Stimulated activated CD8-positive, alpha-beta memory T cell treated with anti-CD3 and anti-CD28 coated beads, Interleukin-7, amount 100 ng/mL, for 1 hour (primary cell): ENCODE measurements around the gene PRKACA.
"Not testable (repeated sequence)": the region's sequence is repeated elsewhere in the genome, so short reads cannot be mapped to it uniquely, and the experiment has no call there.

Source experiments
- DNase-seq, 2 donors: peaks; one replicate each; pipeline ENCODE4 v3.0.0-alpha.2; 2020; ENCODE audit warnings: low read depth in 2 of 2

PRKACA gene

GRCh38 chr19:14147797-14148605, 30.4 kb upstream of the PRKACA start:
- DNase-seq: no peak

GRCh38 chr19:14146789-14147216, 29.2 kb upstream of the PRKACA start:
- DNase-seq: no peak

DNA sequence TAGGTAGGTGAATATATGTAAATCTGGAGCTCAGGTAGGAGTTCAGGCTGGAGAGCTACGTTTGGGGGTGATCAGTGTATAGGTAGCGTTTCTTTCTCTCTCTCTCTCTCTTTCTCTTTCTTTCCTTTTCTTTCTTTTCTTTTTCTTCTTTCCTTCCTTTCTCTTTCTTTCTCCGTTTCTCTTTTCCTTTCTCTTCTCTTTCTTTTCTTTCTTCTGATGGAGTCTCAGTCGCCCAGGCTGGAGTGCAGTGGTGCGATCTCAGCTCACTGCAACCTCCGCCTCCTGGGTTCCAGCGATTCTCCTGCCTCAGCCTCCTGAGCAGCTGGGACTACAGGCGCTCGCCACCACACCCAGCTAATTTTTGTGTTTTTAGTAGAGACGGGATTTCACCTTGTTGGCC, 28.6 kb upstream of the PRKACA start:
- not testable (repeated sequence) for DNase-seq

GRCh38 chr19:14145381-14145780, 27.8 kb upstream of the PRKACA start:
- no peak for DNase-seq

GRCh38 chr19:14142262-14143190, 25.0 kb upstream of the PRKACA start:
- no peak for DNase-seq

DNA sequence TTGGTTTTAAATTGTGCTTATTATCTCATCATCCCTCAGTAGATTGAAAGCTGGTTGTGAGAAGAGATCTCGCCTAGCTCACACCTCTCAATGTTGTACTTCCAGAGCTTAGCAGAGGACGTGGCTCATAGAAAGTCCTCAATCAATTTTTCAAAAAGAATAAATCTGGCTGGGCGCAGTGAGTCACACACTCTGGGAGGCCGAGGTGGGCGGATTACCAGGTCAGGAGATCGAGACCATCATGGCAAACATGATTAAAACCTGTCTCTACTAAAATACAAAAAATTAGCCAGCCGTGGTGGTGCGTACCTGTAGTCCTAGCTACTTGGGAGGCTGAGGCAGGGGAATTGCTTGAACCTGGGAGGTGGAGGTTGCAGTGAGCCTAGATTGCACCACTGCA, 23.5 kb upstream of the PRKACA start:
- DNase-seq: no peak

GRCh38 chr19:14139944-14140343, 22.4 kb upstream of the PRKACA start:
- DNase-seq: no peak

- no peak for DNase-seq
These were observed 21.2 kb upstream of the PRKACA start for GRCh38 chr19:14138576-14139265.

- peak; percentile 90 to 91 for DNase-seq
These were observed 19.1 kb upstream of the PRKACA start, which contains the start of gene ASF1B for GRCh38 chr19:14136509-14137281. ASF1B (minus strand) TSS chr19:14136589; CDS start chr19:14136456, 133 bp downstream.

DNA sequence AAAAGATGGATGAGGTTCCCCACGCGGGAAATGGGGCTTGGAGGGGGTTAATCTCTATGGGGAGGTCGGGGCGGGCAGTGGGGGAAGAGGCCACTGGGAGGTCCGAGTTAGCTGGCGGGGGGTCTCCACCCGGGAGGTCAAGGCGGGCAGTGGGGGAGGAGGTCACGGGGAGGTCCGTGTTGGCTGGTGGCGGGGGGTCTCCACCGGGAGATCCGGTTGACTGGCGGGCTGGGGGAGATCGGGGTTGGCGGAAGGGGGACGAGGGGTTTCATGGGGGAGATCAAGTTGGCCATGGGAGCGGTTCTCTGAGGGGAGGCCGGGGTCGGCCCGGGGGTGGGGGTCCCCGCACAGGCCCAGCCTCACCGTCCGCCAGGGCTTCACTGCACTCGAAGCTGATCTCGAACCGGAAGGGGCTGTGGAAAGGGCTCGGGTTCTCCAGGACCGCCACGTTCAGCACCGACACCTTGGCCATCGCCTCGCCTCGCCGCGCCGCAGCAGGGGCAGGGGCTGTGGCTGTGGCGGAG, 18.5 kb upstream of the PRKACA start:
- DNase-seq: no peak

DNA sequence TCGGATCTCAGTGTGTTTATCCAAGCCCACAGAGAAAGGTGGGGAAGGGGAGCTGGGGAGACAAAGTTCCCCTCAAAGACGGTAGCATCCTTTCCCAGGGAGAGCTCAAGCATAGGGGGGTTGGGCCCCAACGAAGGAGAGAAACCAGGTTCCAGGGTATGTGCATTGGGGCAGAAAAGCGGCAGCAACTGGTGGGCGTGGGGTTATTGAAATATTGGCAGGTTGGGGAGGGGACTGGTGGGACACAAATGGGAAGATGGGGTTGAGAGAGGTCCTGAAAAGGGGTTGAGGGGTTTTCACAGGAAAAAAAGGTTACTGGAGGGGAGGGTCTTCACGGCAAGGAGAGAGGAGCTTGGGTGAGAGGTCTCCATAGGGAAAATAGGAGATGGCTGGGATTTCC, 17.8 kb upstream of the PRKACA start:
- DNase-seq: no peak

DNA sequence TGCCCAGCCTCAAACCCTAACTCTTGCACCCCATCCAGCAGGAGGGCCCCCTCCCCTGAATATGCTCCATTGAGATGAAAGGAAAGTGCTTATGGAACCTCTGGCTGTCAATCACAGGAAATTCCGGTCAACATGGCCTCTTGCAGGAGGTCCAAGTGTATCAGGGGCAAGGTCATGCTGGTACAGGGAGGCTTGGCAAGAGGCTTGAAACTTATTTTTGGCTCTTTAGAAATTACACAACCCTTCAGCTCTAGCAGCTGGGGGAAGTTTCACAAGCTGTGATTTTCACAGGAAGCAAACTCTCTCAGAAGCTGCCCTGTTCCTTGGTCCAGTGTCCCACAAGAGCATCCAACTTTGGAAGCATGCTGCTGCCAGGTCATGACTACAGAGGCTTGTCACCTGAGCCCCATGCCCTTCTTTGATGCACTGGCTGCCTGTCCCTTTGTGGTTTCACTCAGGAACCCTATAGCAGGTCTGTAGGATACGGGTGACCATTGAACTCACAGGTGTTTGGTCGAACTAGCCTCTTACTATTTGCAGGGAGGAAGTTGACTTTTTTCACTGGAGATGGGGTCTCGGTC, 10.5 kb upstream of the PRKACA start:
- DNase-seq: no peak

GRCh38 chr19:14127176-14127575, 9.6 kb upstream of the PRKACA start:
- DNase-seq: no peak

DNA sequence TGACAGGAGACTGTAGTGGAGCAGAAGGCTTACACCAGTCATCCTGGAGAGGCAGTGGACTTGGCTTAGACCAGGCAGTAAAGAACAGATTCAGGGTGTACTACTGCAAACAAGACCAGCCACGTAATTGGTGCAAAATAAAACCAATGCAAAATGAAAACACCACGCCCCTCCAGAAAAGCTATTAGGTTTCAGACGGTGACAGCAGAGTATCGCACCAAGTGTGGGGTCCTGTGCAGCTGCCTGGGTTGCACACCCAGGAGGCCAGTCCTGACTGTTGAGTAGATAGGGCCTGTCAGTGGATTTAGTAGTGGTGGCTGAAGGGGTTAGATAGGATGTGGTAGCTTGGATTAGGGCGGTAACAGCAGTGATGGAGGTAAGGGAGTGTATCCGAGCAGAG, 5.4 kb upstream of the PRKACA start:
- no peak for DNase-seq

DNA sequence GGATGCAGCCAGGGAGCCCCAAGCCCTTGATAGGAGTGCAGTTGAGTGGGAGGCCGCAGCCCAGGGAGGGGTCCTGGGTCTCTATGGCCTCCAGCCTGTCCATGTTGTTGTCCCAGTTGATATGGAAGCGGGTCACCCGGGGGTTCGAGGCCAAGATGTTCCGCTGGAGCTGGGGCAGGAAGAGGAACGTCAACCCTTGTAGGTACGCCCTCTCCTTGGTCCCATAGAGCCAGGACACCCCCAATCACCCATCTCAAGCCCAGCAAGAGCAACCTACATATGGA, 2.9 kb upstream of the PRKACA start:
- no peak for DNase-seq

DNA sequence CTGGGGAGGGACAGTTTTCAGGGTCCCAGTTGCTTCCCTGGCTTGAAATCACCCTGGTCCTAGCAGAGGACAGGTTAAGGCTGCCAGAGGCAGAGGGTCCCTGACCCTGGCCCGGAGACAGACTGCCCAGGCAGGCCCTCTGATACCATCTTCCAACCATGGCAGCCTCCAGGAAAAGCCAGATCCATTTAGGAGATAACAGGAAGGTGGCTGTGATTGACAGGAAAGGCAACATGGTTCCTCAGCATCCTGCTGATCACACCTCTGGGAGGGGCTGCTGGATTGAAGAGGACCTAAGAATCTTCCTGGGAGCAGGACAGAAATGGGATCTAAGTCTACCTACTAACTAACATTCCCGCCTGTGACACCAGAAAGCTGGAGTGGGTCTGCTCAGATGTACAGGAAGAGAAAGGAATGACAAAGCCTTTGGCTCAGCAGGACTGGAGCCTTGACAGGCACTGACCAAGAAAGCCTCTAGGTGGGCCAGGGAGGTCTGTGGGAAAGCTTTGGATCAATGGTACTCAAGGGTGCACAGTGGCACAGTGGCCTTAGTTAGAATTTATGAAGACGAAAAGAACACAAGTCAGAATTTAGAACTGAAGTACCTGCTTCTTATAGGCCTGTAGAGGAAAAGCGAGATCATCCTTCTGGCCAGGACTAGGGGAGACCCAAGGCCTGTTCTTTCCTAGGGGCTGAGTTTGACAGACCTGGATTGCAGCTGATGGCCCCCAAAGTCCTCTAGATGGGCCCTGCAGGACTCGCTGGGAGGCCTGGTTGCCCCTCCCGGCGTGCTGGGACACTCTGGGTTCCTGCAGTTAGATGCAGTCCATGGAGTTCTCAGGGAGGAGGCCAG, 2.3 kb upstream of the PRKACA start:
- DNase-seq: no peak

DNA sequence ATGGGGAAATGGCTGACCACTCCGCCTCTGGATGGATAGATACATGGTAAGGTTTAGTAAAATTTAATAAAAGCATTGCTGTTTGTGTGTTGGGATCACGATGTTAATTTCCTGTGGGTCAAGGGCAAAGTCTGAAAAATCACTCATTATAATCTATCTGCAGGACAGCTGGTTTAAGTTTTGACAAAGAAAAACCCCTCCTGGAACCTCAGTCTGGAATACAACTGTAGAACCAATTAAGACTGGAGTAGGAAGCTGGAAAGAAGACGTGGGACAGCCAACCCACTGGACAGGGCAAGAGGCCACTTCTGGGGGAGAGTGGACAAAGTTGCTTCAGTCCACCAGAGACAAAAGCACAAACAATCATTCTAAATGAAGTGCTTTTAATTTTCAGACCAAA, 1.6 kb upstream of the PRKACA start:
- no peak for DNase-seq

DNA sequence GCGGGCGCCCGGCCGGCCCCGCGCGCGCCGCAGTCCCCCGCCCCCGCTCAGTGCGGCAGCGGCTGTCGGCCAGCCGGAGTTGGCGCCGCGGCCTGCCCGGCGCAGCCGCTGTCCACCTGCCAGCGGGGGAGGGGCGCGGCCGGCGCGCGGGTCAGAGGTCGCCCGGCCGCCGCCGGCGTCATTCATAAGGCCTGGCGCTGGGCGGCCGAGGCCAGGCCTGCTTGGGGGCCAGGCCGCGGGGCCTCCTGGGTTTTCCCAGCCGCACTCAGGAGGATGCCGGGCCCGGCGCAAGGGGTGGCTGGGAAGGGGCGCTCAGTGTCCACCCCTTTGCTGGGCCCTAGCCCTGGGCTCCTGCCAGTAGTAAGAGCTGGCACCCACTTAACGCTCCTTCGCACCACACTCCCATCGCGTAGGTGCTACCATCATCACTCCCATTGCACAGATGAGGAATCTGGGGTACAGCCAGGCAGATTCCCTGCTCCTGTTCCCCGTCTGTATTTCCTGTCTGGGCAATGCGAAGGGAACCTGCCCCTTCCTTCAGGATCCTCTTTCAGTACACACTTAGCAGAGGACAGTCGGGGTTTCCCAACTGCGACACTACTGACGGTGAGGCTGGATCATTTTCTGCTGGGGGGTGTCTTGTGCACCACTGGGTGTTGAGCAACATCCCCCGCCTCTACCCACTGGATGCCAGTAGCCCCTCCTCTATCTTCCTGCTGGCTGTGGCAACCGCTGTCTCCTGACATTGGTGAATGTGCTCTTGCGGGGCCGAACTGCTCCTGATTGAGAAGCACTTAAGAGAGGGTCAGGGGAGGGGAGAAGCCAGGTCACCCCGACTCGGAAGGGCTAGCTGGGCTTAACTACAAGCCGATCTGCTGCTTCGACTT, 846 bp upstream of the PRKACA start:
- no peak for DNase-seq
